Ectodermal cell (in vitro differentiated cells): ENCODE data around the gene PPFIBP2.

Source experiments
- H3K27ac ChIP-seq: 2 replicates; pipeline ENCODE4 v1.7.0; 2013; ENCODE audit warnings: mild to moderate bottlenecking, low read depth, low read length; ENCODE audit not compliant: insufficient read depth, poor library complexity, severe bottlenecking
- H3K27me3 ChIP-seq: 2 replicates; pipeline ENCODE4 v1.7.0; 2013; ENCODE audit warnings: mild to moderate bottlenecking, low read length; ENCODE audit not compliant: insufficient read depth, control insufficient read depth, poor library complexity, severe bottlenecking
- H3K36me3 ChIP-seq: one replicate; pipeline ENCODE4 v1.7.0; 2013; ENCODE audit warnings: low read length; ENCODE audit not compliant: control insufficient read depth, insufficient read depth
- H3K4me1 ChIP-seq: one replicate; pipeline ENCODE4 v1.7.0; 2013; ENCODE audit warnings: low read length; ENCODE audit not compliant: control insufficient read depth, insufficient read depth
- H3K4me3 ChIP-seq: 2 replicates; pipeline ENCODE4 v1.7.0; 2013; ENCODE audit warnings: low read depth, low read length, control low read depth; ENCODE audit not compliant: insufficient read depth
- H3K9me3 ChIP-seq: 2 replicates; pipeline ENCODE4 v1.7.0; 2013; ENCODE audit warnings: mild to moderate bottlenecking, low read length, moderate library complexity; ENCODE audit not compliant: control insufficient read depth
- WGBS, 2 experiments: methylation state at CpG; one replicate each; pipeline ENCODE4 v1.1.7; 2013; ENCODE audit warnings: missing lambda C conversion rate in 2 of 2; 5-methylcytosine and 5-hydroxymethylcytosine counted together

PPFIBP2 gene

DNA sequence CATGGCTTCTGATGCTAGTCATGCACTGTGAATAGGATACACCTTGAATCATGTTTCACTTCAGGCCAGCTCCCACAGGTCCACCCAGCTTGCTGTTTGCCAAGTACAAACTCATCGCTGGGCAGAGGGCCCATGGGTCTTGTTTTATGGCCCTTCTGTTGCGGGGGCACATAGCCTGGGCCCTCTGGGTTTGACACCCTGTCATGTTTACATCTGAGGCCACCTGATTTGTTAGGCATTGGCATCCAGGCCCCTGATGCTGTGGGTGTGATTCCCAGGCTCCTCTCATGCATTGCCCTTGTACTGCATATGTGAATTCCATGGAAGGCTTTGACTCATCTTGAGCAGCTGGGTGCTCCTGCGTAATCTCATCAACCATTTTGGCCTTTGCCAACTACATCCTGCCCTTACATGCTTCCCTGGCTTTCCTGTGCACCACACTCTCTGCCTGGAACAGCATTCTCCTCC lies 32.6 kb downstream of the PPFIBP2 start:
- Histone ChIP-seq H3K27ac (no peak overlapping the region), H3K27me3 (no peaks in the 10 kb centered on the region), H3K36me3 (no peaks in the 10 kb centered on the region), H3K4me3 (no peak overlapping the region), H3K4me1 (no peaks in the 10 kb centered on the region), H3K9me3 (no peaks in the 10 kb centered on the region)
- 92 to 93% methylated on average over 3 of the region's 3 CpGs for WGBS, 2 experiments

DNA sequence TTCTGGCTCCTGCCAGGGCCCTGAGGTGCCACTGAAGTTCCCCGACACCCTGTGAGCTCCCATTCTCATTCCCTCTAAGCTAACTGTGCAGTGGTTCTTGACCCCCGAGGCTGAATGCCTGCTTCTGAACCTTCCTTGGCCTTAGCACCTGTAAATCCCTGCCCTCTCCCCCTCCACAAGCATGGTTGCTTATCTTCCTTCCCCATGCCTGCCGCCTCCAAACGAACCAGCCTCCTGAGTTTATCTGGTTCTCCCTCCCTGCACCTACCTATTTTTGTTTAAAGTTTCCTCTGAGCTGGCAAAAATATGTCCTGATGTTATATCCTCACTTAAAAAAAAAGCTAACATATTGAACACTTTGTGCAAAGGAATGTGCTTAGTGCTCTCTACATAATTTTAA lies 33.9 kb downstream of the PPFIBP2 start:
- Histone ChIP-seq H3K4me1 (no peaks in the 10 kb centered on the region), H3K27me3 (no peaks in the 10 kb centered on the region), H3K4me3 (no peak overlapping the region), H3K27ac (no peak overlapping the region), H3K9me3 (no peaks in the 10 kb centered on the region), H3K36me3 (no peaks in the 10 kb centered on the region)
- WGBS, 2 experiments = 89 to 90% methylated on average over 4 of the region's 4 CpGs

GRCh38 chr11:7548659-7549274 lies 35.0 kb downstream of the PPFIBP2 start:
- Histone ChIP-seq H3K27me3 (no peaks in the 10 kb centered on the region), H3K9me3 (no peaks in the 10 kb centered on the region), H3K27ac (no peak overlapping the region), H3K4me1 (no peaks in the 10 kb centered on the region), H3K36me3 (no peaks in the 10 kb centered on the region), H3K4me3 (no peak overlapping the region)
- 48 to 53% methylated on average over 7 of the region's 7 CpGs for WGBS, 2 experiments

- WGBS, 2 experiments = 86% methylated on average over 4 of the region's 4 CpGs
- Histone ChIP-seq H3K4me1 (no peaks in the 10 kb centered on the region), H3K27me3 (no peaks in the 10 kb centered on the region), H3K36me3 (no peaks in the 10 kb centered on the region), H3K27ac (no peak overlapping the region), H3K4me3 (no peak overlapping the region), H3K9me3 (no peaks in the 10 kb centered on the region)
These were observed 35.9 kb downstream of the PPFIBP2 start for GRCh38 chr11:7549681-7550080.

DNA sequence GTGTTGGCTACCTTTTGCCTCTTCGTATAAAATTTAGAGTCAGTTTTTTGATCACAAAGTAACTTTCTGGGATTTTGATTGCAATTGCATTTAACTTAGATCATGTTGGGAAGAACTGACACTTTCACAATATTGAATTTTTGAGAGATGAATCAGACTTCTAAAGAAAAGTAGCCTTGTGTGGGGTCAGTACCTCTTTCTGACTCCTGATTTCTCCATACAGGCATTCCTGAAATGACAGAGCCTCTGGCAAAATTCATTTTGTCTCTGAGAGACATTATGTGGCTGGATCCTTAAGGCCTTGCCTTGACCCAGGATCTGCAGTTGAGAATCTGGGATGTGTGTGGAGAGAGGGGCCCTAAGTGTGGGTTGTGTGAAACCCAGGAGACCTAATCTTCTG lies 37.8 kb downstream of the PPFIBP2 start:
- no peaks in the 10 kb centered on the region for H3K27me3 ChIP-seq
- no peaks in the 10 kb centered on the region for H3K4me1 ChIP-seq
- no peaks in the 10 kb centered on the region for H3K9me3 ChIP-seq
- no peaks in the 10 kb centered on the region for H3K36me3 ChIP-seq
- no peak overlapping the region for H3K4me3 ChIP-seq
- WGBS, 2 experiments = 100% methylated on average over 1 of the region's 1 CpG
- no peak overlapping the region for H3K27ac ChIP-seq

DNA sequence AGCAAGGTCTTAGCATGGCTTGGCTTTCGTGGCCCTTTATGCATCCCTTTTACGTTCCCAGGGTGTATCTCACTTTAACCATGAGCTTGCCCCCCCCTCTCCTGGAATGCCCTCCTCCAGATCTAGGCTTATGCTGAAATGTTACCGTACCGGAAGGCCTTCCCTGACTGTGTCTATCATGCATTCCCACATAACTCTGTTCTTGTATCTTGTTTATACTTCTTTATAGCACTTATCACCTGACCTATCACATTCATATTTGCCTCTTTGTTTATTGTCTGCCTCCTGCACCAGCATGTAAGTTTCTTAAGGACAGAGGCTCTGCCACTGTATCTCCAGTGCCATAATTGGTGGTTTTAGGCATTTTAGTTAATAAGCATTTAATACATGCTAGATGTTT lies 38.9 kb downstream of the PPFIBP2 start:
- no peaks in the 10 kb centered on the region for H3K27me3 ChIP-seq
- no peaks in the 10 kb centered on the region for H3K9me3 ChIP-seq
- no peak overlapping the region for H3K27ac ChIP-seq
- no peaks in the 10 kb centered on the region for H3K36me3 ChIP-seq
- 90 to 93% methylated on average over 4 of the region's 4 CpGs for WGBS, 2 experiments
- no peak overlapping the region for H3K4me3 ChIP-seq
- no peaks in the 10 kb centered on the region for H3K4me1 ChIP-seq

DNA sequence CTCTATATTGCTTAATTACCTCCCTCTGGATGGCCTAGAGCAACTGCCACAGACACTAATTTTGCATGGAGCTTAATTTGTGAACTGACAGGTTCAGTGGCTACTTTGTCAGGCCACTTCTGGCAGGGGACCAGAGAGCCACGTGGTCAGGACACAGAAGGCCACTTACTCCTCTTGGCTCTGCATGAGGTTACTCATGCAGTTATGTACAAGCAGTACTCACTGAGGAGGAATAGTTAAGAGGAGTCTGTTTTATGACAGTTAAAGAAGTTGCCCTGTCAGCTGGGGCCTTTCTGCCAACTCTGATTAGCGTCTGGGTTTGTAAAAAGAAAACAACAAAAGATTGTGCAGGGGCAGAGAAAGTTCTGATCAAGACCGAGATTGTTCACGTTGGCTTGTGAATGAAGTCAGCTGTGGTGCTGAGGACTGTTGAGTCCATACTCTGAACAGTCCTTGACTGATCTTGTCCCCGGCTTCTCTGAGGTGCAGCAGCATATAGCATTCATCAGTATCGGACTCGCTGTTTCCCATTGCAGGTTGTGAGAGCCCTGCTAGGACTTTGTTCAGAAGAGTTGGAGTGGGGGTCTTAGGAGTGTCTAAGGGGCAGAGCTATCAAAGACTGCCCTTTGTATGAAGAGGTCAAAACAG lies 41.4 kb downstream of the PPFIBP2 start:
- no peaks in the 10 kb centered on the region for H3K9me3 ChIP-seq
- no peaks in the 10 kb centered on the region for H3K36me3 ChIP-seq
- no peaks in the 10 kb centered on the region for H3K27me3 ChIP-seq
- no peaks in the 10 kb centered on the region for H3K4me1 ChIP-seq
- 93% methylated on average over 7 of the region's 7 CpGs for WGBS, 2 experiments
- H3K4me3 ChIP-seq = no peak overlapping the region
- H3K27ac ChIP-seq = no peak overlapping the region

- no peaks in the 10 kb centered on the region for H3K4me1 ChIP-seq
- no peak overlapping the region for H3K4me3 ChIP-seq
- H3K36me3 ChIP-seq = no peaks in the 10 kb centered on the region
- H3K27ac ChIP-seq = no peak overlapping the region
- H3K9me3 ChIP-seq = no peaks in the 10 kb centered on the region
- H3K27me3 ChIP-seq = no peaks in the 10 kb centered on the region
These were observed 44.2 kb downstream of the PPFIBP2 start for GRCh38 chr11:7558046-7558445.

DNA sequence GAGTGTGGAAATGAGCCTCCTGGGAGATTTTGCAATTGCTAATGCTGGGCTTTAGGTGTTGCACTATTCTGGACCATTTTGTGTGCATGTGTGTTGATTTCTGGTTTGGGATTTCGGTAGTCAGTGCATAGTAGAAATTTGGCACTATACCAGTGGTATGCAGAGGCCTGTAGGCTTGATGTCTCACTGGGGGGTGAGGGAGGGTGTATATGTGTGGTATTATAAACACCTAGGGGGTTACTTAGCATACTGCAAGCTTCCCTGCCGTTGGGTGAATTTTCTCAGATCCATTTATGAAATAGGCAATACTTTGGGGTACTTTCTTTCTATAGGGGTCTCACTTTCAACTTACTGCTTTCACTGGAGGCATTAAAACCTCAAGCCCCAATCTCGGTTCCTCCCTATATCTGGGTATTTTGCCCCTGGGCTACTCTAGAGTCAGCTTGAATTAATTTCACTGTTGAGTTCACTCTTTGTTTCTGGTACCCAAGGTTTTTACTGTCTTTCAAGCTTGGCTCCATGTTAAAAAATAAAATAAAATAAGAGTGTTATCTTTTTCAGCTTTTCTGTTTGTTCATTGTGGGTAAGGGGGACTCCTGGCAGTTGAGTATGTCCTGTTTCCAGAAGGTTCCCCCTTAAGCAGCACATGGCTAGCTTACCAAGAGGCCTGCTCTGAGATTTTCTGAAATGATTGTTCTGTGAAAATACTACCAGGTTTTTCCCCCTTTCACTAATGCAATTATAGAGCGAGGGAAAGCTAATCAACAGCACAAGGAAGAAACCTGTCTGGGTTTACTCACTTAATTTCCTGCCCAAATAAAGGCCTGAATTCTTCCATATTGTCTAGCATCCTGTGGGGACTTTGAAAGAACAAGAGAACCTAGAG lies 45.8 kb downstream of the PPFIBP2 start:
- Histone ChIP-seq H3K9me3 (no peaks in the 10 kb centered on the region), H3K27me3 (no peaks in the 10 kb centered on the region), H3K36me3 (no peaks in the 10 kb centered on the region), H3K27ac (no peak overlapping the region), H3K4me1 (no peaks in the 10 kb centered on the region), H3K4me3 (no peak overlapping the region)
- 89 to 91% methylated on average over 4 of the region's 4 CpGs for WGBS, 2 experiments

GRCh38 chr11:7561562-7561961 lies 47.8 kb downstream of the PPFIBP2 start:
- no peaks in the 10 kb centered on the region for H3K27me3 ChIP-seq
- no peaks in the 10 kb centered on the region for H3K36me3 ChIP-seq
- no peaks in the 10 kb centered on the region for H3K9me3 ChIP-seq
- H3K4me1 ChIP-seq = no peaks in the 10 kb centered on the region
- no peak overlapping the region for H3K27ac ChIP-seq
- H3K4me3 ChIP-seq = no peak overlapping the region
- WGBS, 2 experiments = 98% methylated on average over 2 of the region's 2 CpGs
